NT2/D1 (cell line): Measurements from ENCODE around the gene TRAPPC2.
"Not testable (repeated sequence)": the region's sequence is repeated elsewhere in the genome, so short reads cannot be mapped to it uniquely, and the experiment has no call there.

Experiments used
- DNase-seq: peaks from one replicate; pipeline ENCODE4 v3.0.0-alpha.2; 2011; ENCODE audit warnings: low read depth, low spot score
- H3K27me3 ChIP-seq: 2 replicates; pipeline ENCODE4 v1.6.0; 2011; ENCODE audit warnings: mild to moderate bottlenecking; ENCODE audit not compliant: insufficient read length, insufficient read depth
- H3K36me3 ChIP-seq: 2 replicates; pipeline ENCODE4 v1.6.1; 2011; ENCODE audit warnings: mild to moderate bottlenecking, low read length, mixed read lengths; ENCODE audit not compliant: insufficient read depth, insufficient read length
- H3K4me1 ChIP-seq: 2 replicates; pipeline ENCODE4 v1.5.1; 2011; ENCODE audit not compliant: insufficient read depth, insufficient read length
- H3K4me3 ChIP-seq: 2 replicates; pipeline ENCODE4 v1.5.1; 2011; ENCODE audit warnings: low read depth; ENCODE audit not compliant: insufficient read length
- H3K9ac ChIP-seq: 2 replicates; pipeline ENCODE4 v1.6.0; 2011; ENCODE audit warnings: low read depth; ENCODE audit not compliant: insufficient read length
- H3K9me3 ChIP-seq: 2 replicates; pipeline ENCODE4 v1.5.1; 2011; ENCODE audit warnings: mild to moderate bottlenecking, low read length; ENCODE audit not compliant: insufficient read depth
- SUZ12 ChIP-seq: IDR thresholded peaks from 2 replicates; pipeline ENCODE4 v1.6.1; 2011; ENCODE audit not compliant: insufficient read length, insufficient read depth; ENCODE audit errors: extremely low read depth
- YY1 ChIP-seq: IDR thresholded peaks from 2 replicates; pipeline ENCODE4 v1.6.1; 2011; ENCODE audit not compliant: insufficient read length, insufficient read depth
- ZNF274 ChIP-seq: IDR thresholded peaks from 2 replicates; pipeline ENCODE4 v1.6.1; 2011; ENCODE audit warnings: mild to moderate bottlenecking, low read depth, low read length

The TRAPPC2 gene

GRCh38 chrX:13681595-13681994 lies 52.8 kb downstream of the TRAPPC2 start:
- no peaks in the 10 kb centered on the region for H3K4me1 ChIP-seq
- DNase-seq, result no peak
- H3K9ac ChIP-seq, result no peak overlapping the region
- H3K36me3 ChIP-seq, result no peaks in the 10 kb centered on the region
- H3K4me3 ChIP-seq, result no peak overlapping the region
- TF ChIP-seq ZNF274, result no peak
- no peak for TF ChIP-seq SUZ12
- TF ChIP-seq YY1, result no peak
- no peaks in the 10 kb centered on the region for H3K27me3 ChIP-seq
- H3K9me3 ChIP-seq, result no peaks in the 10 kb centered on the region

- not testable (repeated sequence) for H3K4me1 ChIP-seq, H3K36me3 ChIP-seq, DNase-seq, H3K9ac ChIP-seq, H3K9me3 ChIP-seq, H3K27me3 ChIP-seq, H3K4me3 ChIP-seq
These were observed 54.7 kb downstream of the TRAPPC2 start for GRCh38 chrX:13679700-13680099.

- no peaks in the 10 kb centered on the region for H3K27me3 ChIP-seq
- no peaks in the 10 kb centered on the region for H3K9me3 ChIP-seq
- TF ChIP-seq ZNF274, result no peak
- TF ChIP-seq YY1, result no peak
- TF ChIP-seq SUZ12, result no peak
- no peaks in the 10 kb centered on the region for H3K36me3 ChIP-seq
- H3K4me1 ChIP-seq, result no peaks in the 10 kb centered on the region
- H3K4me3 ChIP-seq, result no peak overlapping the region
- no peak overlapping the region for H3K9ac ChIP-seq
- no peak for DNase-seq
These were observed 57.5 kb downstream of the TRAPPC2 start for GRCh38 chrX:13676885-13677284.

- Histone ChIP-seq H3K9me3 (no peaks in the 10 kb centered on the region), H3K4me1 (no peaks in the 10 kb centered on the region), H3K4me3 (no peak overlapping the region), H3K27me3 (no peaks in the 10 kb centered on the region), H3K9ac (no peak overlapping the region), H3K36me3 (no peaks in the 10 kb centered on the region)
- no peak for TF ChIP-seq SUZ12
- TF ChIP-seq YY1, result no peak
- no peak for TF ChIP-seq ZNF274
- DNase-seq, result no peak
These were observed 61.4 kb downstream of the TRAPPC2 start for GRCh38 chrX:13673016-13673415.

GRCh38 chrX:13670197-13670596 lies 64.2 kb downstream of the TRAPPC2 start:
- no peak for TF ChIP-seq SUZ12
- no peak for TF ChIP-seq YY1
- no peak for TF ChIP-seq ZNF274
- H3K9ac ChIP-seq, result no peak overlapping the region
- H3K4me3 ChIP-seq, result no peak overlapping the region
- no peaks in the 10 kb centered on the region for H3K9me3 ChIP-seq
- H3K36me3 ChIP-seq, result no peaks in the 10 kb centered on the region
- DNase-seq, result no peak
- H3K4me1 ChIP-seq, result no peaks in the 10 kb centered on the region
- H3K27me3 ChIP-seq, result no peaks in the 10 kb centered on the region

GRCh38 chrX:13669755-13670154 lies 64.7 kb downstream of the TRAPPC2 start:
- not testable (repeated sequence) for DNase-seq, H3K9me3 ChIP-seq, H3K36me3 ChIP-seq, H3K9ac ChIP-seq, H3K4me3 ChIP-seq, H3K4me1 ChIP-seq, H3K27me3 ChIP-seq

GRCh38 chrX:13669246-13669737 lies 65.1 kb downstream of the TRAPPC2 start:
- no peak for DNase-seq

GRCh38 chrX:13667919-13668318 lies 66.5 kb downstream of the TRAPPC2 start:
- TF ChIP-seq ZNF274 (no peak), YY1 (no peak), SUZ12 (no peak)
- Histone ChIP-seq H3K9me3 (no peaks in the 10 kb centered on the region), H3K36me3 (peaks cover 3% of the 10 kb centered on the region), H3K27me3 (no peaks in the 10 kb centered on the region), H3K4me3 (no peak overlapping the region), H3K9ac (no peak overlapping the region), H3K4me1 (no peaks in the 10 kb centered on the region)
- no peak for DNase-seq

More at GRCh38 chrX:13669246-13669737, 65.1 kb downstream of the TRAPPC2 start:
- H3K9ac ChIP-seq, result no peak overlapping the region
- TF ChIP-seq ZNF274, result no peak
- no peak for TF ChIP-seq YY1
- TF ChIP-seq SUZ12, result no peak
- H3K4me1 ChIP-seq, result no peaks in the 10 kb centered on the region
- H3K4me3 ChIP-seq, result no peak overlapping the region
- H3K36me3 ChIP-seq, result no peaks in the 10 kb centered on the region
- no peaks in the 10 kb centered on the region for H3K9me3 ChIP-seq
- no peaks in the 10 kb centered on the region for H3K27me3 ChIP-seq
